Mesenteric fat pad (tissue), 1 donor: ENCODE data around the gene POU6F2. TPM values are rescaled to one million over a fixed set of nuclear protein-coding genes. Genes with fewer than 3 reads are reported as not detected.

Source experiments
- DNase-seq: peaks from one replicate; pipeline ENCODE4 v3.0.0-alpha.2; 2020; ENCODE audit warnings: low spot score
- total RNA-seq: library from RNA; stranded (reverse); fragmentation: NEBNext Ultra II Directional; extraction: Animal tissue kit (Norgen Biotek cat#: 25700); gene quantifications from one replicate; pipeline ENCODE4 v1.2.1, GENCODE V29; 2021
- donor health status: DM: yes; HTN: yes; CAD: no.

POU6F2 gene
- total RNA-seq, 1 donor from 2014 or later: 0.39 TPM

DNA sequence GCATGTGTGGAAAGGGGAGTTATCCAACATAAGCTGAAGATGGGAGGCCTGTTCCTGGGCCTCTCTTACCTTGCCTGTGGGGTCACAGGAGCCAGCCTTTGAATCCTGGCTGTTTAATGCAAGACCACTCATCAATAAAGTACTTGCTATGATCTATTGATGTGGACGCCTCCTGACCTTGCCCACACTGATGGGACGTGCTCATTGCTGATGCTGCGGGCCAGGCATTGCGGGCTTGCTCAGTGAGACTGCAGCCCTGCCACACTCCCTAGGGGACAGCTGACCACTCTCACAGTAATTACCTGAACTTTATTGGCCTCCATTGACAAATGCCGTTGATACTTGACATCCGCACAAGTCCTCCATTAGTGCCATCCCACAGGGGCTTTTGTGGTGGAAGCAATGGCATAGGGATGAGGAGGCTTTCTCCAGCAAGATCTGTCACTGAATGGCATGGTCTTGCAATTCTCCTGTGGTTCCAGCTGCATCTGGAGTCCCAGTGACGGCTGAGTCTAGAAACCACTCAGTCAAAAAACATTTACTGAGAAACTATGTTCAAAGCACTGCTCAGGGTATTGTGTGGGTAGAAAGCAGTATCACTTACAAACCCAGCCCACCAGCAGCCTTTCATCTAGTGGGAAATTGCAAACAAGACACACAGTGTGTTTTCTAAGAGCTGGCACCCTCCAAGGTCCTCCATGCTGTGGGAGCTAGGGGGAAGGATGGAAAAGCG, 453.4 kb downstream of the POU6F2 start:
- DNase-seq: no peak

GRCh38 chr7:39432368-39432767, 454.7 kb downstream of the POU6F2 start:
- no peak for DNase-seq

DNA sequence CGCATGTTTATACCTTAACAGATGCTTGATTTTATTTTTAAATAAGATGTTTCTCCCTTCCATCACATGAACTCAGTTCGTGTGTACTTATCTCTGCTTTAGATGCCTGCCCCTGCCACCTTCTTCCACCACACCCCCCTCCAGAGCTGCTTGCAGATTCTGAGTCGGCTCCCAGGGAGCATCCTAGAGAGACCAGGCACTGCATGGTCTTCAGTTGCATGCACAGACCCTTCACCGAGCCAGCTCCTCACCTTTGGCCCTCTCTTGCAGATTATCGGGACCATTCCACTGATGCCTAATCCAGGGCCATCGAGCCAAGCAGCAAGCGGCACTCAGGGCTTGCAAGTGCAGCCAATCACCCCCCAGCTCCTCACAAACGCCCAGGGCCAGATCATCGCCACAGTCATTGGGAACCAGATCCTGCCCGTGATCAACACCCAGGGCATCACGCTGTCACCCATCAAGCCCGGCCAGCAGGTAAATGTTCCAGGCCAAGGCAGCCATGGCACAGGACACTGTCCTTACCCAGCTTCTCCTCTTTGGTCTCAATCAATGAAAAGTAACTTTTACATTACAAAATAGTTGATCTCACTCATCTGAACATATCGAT, 455.2 kb downstream of the POU6F2 start:
- DNase-seq: no peak

DNA sequence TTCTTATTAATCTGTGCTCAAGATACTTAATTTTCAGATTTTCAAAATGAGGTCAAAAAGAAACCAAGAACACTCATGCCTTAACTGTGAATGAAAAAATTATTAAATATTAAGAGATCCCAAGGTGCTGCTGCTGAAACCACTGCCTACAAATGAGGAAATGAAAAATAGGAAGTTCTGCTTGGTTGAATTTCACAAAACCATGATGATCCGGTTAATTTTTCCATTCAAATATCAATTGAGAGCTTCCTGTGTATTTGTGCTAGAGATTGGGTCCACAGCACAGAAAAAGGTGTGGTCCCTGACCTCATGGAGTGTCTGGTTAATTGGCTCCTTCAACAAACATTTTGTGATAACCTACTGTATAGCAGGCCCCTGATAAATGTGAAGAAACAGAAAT, 455.8 kb downstream of the POU6F2 start:
- no peak for DNase-seq

DNA sequence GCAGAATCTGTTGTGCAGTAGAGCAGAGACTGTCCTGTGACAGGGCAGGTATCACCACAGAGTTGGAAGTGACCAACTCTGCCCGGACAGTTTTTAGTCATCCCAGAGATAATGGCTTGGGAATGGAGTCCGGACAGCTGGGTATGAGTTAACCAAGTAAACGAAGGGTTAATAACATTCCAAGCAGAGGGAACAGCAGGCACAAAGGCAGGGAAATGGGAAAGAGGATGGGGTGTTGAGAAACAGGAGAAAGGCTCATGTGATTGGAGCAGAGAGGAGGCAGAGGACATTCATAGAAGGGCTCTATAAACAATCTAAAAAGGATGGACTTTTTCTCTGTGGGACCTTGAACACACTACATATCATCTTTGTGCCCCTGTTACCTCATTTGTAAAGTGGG, 456.3 kb downstream of the POU6F2 start:
- DNase-seq: no peak

DNA sequence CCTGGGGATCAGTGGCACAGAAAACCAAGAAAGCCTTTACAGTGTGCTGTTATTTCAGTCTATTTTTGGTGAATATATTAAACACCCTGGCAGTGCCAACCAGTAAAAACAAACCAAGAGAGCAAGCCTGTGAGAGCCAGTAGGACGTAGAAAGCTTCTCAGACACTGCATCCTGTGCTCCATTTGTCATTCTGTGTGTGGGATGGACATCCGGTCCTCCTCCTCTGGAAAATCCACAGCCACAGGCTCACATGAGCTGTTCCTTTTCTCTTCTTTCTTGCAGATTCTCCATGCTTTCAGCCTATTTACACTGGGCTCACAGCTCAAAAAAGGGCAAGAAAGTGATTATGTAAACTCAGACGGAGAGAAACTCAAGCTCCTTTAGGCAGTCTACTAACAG, 468.8 kb downstream of the POU6F2 start:
- no peak for DNase-seq

DNA sequence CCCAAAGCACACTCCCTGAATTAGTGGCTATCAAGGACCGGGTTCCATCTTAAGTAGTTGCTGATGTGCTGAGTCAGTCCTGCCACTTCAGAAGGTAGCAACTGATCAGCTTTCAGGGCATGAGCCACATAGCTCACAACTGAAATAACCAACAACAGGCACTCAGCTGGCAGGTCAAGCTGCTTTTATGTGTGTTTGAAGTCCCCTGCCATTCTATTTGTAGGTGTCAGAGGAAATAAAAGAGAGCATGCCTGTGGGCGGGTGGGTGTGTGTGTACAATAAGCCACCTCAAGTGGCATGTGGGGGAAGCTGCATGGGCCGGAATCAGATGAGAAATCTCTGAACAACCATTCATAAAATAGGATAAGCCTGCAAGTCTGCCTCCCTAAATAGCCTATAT, 474.2 kb downstream of the POU6F2 start:
- DNase-seq: no peak

- no peak for DNase-seq
These were observed 476.1 kb downstream of the POU6F2 start for GRCh38 chr7:39453743-39454355.

DNA sequence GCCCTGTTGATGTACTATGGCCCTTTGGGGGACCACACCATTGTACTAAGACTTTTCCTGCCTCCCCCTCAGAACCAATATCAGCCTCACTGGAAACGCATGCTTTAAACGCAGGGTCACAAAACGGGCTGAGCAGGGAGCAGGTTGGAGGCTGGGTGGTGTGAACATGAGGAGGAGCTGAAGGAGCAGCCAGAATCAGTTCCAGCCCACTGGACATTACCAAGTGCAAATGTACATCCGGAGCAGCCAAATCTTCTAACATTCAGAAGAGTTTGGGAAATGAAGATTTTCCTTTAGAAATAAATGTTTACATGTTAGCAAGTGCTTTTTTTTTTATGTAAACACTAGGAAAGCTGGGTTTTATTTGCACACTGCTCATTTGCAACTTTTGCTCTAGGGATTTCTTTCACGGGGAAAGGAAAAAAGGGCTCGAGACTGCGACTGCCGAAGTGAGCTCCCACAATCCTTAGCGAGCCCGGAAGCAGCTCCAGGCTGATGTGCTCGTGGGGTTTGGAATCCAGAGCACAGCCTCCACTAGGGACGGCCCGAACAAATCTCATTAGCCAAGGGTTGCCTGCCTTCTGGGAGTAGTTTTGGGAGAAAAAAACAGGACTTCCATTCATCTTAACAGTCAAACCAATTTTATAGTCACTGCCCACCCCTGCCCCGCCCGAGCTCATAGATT, 480.5 kb downstream of the POU6F2 start:
- DNase-seq: no peak

DNA sequence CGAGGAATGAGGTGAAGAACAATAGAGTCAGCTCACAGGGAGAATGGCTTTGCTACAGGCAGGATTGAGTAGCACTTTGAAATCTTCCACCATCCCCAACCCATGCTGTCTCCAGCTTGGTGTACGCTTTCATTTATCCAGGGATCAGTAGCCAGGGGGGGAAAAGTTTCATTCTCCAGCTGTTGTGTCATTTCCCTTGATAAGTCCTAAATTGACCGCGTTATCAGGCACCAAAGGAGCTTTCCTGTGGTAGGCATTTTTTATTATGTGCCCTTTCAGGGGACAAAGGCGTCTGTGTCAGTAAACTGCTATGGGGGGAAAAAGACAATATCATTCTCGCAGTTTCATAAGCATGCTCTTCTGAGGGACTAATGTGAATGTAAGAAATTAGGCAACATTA, 481.9 kb downstream of the POU6F2 start:
- no peak for DNase-seq

- no peak for DNase-seq
These were observed 482.8 kb downstream of the POU6F2 start for GRCh38 chr7:39460486-39460885.

GRCh38 chr7:39461263-39461820, 483.6 kb downstream of the POU6F2 start:
- no peak for DNase-seq

DNA sequence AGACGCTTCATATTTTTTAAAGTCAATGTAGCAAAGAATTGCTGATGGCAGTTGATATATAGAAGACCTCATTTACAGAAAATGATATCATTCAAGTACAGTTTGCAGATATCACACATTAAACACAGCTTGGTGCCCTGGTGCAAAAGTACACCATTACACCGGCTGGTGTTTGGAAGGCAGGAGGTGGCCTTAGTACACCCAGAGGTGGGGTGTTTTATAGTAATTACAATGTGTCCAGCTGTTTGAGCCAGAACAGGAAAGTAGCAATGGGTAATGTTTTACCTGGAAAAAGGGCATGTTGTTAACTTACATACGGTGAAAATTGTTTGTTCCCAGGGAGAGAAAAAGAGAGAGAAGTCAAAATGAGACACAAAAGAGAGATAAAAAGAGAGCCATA, 485.5 kb downstream of the POU6F2 start:
- no peak for DNase-seq

GRCh38 chr7:39464350-39465054, 486.8 kb downstream of the POU6F2 start:
- DNase-seq: no peak

GRCh38 chr7:39465055-39465929, 487.6 kb downstream of the POU6F2 start:
- DNase-seq: no peak

DNA sequence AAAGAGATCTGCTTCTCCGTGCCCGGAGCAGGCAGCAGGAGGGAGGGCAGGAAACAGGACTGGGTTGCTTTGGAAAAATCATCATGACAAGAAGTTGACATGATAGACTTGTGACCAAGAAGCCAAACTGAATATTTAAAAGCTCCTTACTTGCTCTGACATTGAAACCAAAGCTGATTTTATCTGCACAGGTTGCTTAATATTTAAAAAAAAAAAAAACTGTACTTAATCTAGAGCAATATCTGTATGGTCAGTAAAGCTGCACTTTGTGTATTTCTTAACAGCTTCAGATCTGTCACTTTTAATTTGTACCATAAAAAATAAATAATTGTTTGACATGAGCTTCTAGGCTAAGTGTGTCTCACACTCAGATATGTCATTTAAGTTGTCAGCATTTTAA, 490.6 kb downstream of the POU6F2 start:
- DNase-seq: no peak

DNA sequence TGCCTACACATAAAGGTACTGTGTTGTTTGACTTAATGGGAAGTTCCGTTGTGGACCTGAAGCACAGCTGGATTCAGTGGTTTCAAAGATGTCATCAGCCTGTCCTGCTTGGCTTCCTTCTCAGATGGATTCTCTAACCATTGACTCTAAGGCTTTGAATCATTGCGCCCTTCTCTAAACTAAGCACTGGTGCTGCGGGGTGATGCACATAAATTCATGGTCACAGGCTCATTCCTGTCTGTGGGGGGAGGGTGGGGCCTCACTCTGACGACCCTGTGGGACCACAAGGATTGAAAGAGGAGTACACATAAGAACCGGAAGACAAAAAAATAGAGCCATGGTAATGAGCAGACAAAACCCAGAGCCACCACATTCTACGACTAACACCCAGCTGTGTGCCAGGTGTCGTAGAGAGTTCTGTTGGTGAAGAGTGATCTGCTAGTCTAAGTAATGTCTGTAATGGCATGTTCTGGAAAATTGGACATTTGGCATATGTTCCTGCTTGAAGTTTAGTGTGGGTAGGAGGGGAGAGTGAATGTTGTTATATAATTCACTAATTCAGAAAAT, 491.2 kb downstream of the POU6F2 start:
- DNase-seq: no peak

DNA sequence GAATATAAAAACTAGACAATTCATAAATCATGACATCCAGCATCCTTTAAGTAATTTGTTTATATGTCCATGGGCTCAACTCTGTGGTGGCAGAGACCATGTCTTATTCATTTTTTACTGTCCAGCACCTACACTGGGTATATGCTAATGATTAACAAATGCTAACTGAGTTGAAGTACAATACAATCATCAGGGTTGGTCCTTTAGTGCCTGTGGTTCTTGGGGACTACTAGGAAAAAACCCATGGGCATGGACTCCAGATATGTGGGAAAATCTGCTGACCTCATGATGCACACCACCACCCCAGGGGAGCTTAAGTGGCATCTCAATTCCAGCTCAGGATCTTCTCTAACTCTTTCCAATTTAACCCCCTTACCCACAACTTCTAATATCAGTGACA, 503.2 kb downstream of the POU6F2 start:
- no peak for DNase-seq

DNA sequence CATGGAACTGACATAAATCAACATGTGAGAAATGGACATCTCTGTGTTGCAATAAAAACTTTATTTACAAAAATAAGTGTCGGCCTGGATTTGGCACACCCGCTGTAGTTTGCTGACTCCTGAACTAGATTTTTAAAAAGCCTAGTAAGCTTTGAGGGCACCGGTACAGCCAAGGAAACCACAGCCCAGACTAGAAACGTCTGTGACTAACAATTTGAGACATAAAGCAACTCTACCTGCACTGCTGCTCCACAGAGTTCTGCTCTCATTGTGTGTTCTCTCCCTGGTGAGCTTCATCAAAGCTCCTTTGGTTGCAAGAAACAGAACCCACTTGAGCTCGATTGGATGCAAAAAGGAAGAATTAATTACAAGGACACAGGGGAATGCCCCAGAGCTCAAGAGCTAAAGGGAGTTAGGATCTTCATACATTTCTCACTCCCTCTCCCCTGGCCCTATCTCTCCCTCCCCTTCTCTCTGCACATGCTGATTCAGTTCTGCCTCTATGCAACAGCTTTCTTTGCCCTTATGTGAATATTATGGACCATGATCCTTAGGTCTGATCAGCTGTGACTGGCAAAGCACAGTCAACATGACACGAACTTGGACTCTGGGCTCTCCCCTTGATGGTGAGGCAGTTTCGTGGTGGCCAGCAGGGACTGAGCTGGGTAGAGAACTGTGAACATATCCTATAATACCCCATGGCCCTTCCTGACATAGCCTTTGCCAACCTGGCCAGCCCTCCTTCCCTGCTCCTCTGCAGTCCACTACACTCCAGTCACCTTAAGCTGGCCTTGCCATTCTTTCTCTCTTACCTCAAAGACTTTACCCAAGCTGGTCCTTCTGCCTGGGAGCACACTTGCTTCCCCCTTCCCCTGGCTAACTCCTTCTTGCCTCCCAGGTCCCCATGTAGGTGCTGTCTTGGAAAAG, 511.0 kb downstream of the POU6F2 start:
- DNase-seq: no peak
